ENCODE results near the gene INPP5A.
A peak's percentile ranks its signal among the peaks of the same experiment; 100 is the strongest.

Gene INPP5A

DNA sequence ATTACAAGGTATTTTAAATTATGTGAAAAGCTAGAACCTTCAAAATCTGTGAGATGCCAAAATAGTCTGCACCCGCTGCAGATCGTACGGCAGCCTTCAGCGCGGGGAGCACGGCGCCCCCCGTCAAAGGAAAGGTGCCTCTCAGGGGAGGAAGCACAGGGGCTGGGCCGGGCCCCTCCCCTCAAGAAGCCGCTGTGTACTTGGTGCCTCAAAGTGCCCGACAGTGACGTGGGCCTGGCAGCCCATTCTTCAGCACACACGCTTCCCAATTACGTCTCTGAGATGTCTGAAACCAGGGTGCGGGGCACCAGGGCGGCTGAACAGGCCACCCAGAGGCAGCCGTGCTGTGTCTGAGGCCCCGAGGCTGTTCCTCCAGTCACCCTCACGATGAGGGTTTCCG is 116.1 kb downstream of the INPP5A start:
- no peak overlapping the region for H4K8ac ChIP-seq (ENCODE audit: low read depth, low read length)
- H3K79me1 ChIP-seq (ENCODE audit: low read length): no peaks in the 10 kb centered on the region
- no peak overlapping the region for H3K9ac ChIP-seq (ENCODE audit: low read length)
- H3K79me2 ChIP-seq (ENCODE audit: control insufficient read depth, insufficient read depth, low read length): no peaks in the 10 kb centered on the region
- no peak overlapping the region for H3K4me2 ChIP-seq (ENCODE audit: low read length)
- H3K4me1 ChIP-seq (ENCODE audit: control insufficient read depth, low read depth, low read length): no peaks in the 10 kb centered on the region
- no peak overlapping the region for H2BK120ac ChIP-seq (ENCODE audit: low read depth, low read length)
- H3K4me3 ChIP-seq (ENCODE audit: low read length): no peak overlapping the region
- no peak overlapping the region for H2AK5ac ChIP-seq (ENCODE audit: low read length)
- H3K23ac ChIP-seq (ENCODE audit: low read length): no peak overlapping the region
- no peak overlapping the region for H4K5ac ChIP-seq (ENCODE audit: low read length)
- H3K27ac ChIP-seq (ENCODE audit: low read depth, low read length): no peak overlapping the region
- no peaks in the 10 kb centered on the region for H3K27me3 ChIP-seq (ENCODE audit: insufficient read depth, low read length, poor library complexity)
- no peak for DNase-seq
- H3K18ac ChIP-seq (ENCODE audit: low read length): no peak overlapping the region
- H3K4ac ChIP-seq (ENCODE audit: low read depth, low read length): no peak overlapping the region
- no peak overlapping the region for H3K56ac ChIP-seq (ENCODE audit: low read length)
- H2BK5ac ChIP-seq (ENCODE audit: low read length): no peak overlapping the region
- no CpG with 5 or more reads among the region's 20 CpGs for WGBS (ENCODE audit: extremely low coverage, insufficient coverage, low lambda C conversion rate)
- H2BK15ac ChIP-seq (replicated peaks; ENCODE audit: low read depth): no peak overlapping the region
- no peaks in the 10 kb centered on the region for H3K36me3 ChIP-seq (ENCODE audit: control insufficient read depth, insufficient read depth, low read length)

DNA sequence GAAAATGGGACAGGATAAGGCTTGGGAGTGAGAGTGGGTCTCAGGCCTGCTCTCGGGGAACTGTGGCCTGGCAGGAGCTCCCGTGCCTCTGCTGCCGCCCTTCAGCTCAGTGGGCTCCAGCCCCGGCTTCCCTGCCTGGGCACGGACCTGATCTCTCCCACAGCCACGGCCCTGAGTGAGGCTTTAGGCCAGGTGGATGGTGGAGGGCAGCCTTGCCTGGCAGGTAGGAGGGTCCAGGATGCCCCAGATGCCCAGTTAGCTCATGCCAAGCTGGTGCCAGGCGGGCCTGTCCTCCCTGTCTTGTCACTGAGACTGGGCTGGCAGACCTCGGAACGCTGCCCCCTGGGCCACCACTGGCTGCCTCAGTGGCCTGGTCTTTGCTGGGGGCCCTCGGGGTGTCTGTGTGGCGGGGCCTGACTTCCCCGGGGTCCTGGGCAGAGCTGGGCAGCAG is 116.6 kb downstream of the INPP5A start:
- Histone ChIP-seq H3K4ac (ENCODE audit: low read depth, low read length) (no peak overlapping the region), H3K4me3 (ENCODE audit: low read length) (no peak overlapping the region), H3K27me3 (ENCODE audit: insufficient read depth, low read length, poor library complexity) (no peaks in the 10 kb centered on the region), H3K56ac (ENCODE audit: low read length) (no peak overlapping the region), H3K79me1 (ENCODE audit: low read length) (no peaks in the 10 kb centered on the region), H4K8ac (ENCODE audit: low read depth, low read length) (no peak overlapping the region), H3K23ac (ENCODE audit: low read length) (no peak overlapping the region), H3K36me3 (ENCODE audit: control insufficient read depth, insufficient read depth, low read length) (no peaks in the 10 kb centered on the region), H3K9ac (ENCODE audit: low read length) (no peak overlapping the region), H2AK5ac (ENCODE audit: low read length) (no peak overlapping the region), H4K5ac (ENCODE audit: low read length) (no peak overlapping the region), H3K79me2 (ENCODE audit: control insufficient read depth, insufficient read depth, low read length) (no peaks in the 10 kb centered on the region), H2BK5ac (ENCODE audit: low read length) (no peak overlapping the region), H2BK15ac (replicated peaks; ENCODE audit: low read depth) (no peak overlapping the region), H3K27ac (ENCODE audit: low read depth, low read length) (no peak overlapping the region), H3K4me1 (ENCODE audit: control insufficient read depth, low read depth, low read length) (no peaks in the 10 kb centered on the region), H2BK120ac (ENCODE audit: low read depth, low read length) (no peak overlapping the region), H3K18ac (ENCODE audit: low read length) (no peak overlapping the region), H3K4me2 (ENCODE audit: low read length) (no peak overlapping the region)
- WGBS (ENCODE audit: extremely low coverage, insufficient coverage, low lambda C conversion rate): no CpG with 5 or more reads among the region's 12 CpGs
- DNase-seq: no peak

DNA sequence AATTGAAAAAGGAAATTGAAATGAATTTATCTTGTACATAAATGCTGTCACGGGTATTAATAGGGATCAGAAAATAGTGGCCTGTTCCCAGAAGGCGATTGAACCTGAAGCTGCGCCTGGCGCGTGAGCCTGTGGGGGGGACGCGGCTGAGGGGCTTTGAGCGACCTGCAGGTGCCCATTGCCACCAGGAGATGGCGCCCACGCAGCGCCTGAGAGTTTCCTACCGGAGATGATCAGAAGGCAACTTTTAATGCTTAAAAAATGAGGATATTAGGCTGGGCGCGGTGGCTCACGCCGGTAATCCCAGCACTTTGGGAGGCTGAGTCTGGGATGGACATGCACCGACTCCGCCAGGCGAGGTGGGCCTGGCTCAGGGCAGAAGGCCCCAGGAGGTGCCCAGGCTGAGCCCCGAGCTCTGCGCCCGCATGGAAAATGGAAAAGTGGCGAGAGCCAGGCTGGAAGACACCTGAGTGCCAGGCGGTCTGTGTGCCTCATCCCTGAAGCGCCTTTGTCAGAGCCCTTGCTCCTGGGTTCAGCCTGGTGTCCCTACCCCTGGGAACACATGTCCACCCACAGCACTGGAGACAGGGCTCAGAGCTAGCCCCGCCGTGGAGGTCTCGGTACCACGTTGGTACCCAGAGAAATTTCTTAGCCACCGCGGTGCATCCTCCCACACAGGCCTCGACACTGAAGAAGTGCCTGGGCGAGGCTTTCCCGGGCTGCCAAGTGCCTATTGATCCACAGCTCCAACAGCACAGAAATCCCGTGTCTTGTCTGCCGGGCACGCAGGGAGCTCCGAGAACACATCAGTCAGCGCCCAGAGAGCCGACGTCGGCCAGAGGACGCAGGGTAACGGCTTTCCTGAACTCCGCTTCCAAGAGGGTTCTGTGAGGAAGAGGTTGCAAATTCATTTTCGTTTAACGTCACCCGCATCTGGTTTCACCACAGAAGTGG is 117.4 kb downstream of the INPP5A start:
- H2BK5ac ChIP-seq (ENCODE audit: low read length): no peak overlapping the region
- H3K79me2 ChIP-seq (ENCODE audit: control insufficient read depth, insufficient read depth, low read length): no peaks in the 10 kb centered on the region
- no peak overlapping the region for H3K4me3 ChIP-seq (ENCODE audit: low read length)
- H3K36me3 ChIP-seq (ENCODE audit: control insufficient read depth, insufficient read depth, low read length): no peaks in the 10 kb centered on the region
- no peak overlapping the region for H3K4me2 ChIP-seq (ENCODE audit: low read length)
- H2BK120ac ChIP-seq (ENCODE audit: low read depth, low read length): no peak overlapping the region
- H2BK15ac ChIP-seq (replicated peaks; ENCODE audit: low read depth): no peak overlapping the region
- no peak overlapping the region for H4K8ac ChIP-seq (ENCODE audit: low read depth, low read length)
- no peak overlapping the region for H3K4ac ChIP-seq (ENCODE audit: low read depth, low read length)
- no peak overlapping the region for H4K5ac ChIP-seq (ENCODE audit: low read length)
- no peak overlapping the region for H3K9ac ChIP-seq (ENCODE audit: low read length)
- no peaks in the 10 kb centered on the region for H3K27me3 ChIP-seq (ENCODE audit: insufficient read depth, low read length, poor library complexity)
- H3K27ac ChIP-seq (ENCODE audit: low read depth, low read length): no peak overlapping the region
- no peaks in the 10 kb centered on the region for H3K4me1 ChIP-seq (ENCODE audit: control insufficient read depth, low read depth, low read length)
- H3K79me1 ChIP-seq (ENCODE audit: low read length): no peaks in the 10 kb centered on the region
- DNase-seq: peak; percentile 62
- no peak overlapping the region for H3K18ac ChIP-seq (ENCODE audit: low read length)
- H3K23ac ChIP-seq (ENCODE audit: low read length): no peak overlapping the region
- H3K56ac ChIP-seq (ENCODE audit: low read length): no peak overlapping the region
- no CpG with 5 or more reads among the region's 48 CpGs for WGBS (ENCODE audit: extremely low coverage, insufficient coverage, low lambda C conversion rate)
- no peak overlapping the region for H2AK5ac ChIP-seq (ENCODE audit: low read length)

GRCh38 chr10:132655735-132656134 is 118.1 kb downstream of the INPP5A start:
- Histone ChIP-seq H3K4me1 (ENCODE audit: control insufficient read depth, low read depth, low read length) (no peaks in the 10 kb centered on the region), H3K9ac (ENCODE audit: low read length) (no peak overlapping the region), H2BK5ac (ENCODE audit: low read length) (no peak overlapping the region), H4K8ac (ENCODE audit: low read depth, low read length) (no peak overlapping the region), H3K79me2 (ENCODE audit: control insufficient read depth, insufficient read depth, low read length) (no peaks in the 10 kb centered on the region), H4K5ac (ENCODE audit: low read length) (no peak overlapping the region), H3K4ac (ENCODE audit: low read depth, low read length) (no peak overlapping the region), H3K23ac (ENCODE audit: low read length) (no peak overlapping the region), H2BK120ac (ENCODE audit: low read depth, low read length) (no peak overlapping the region), H3K79me1 (ENCODE audit: low read length) (no peaks in the 10 kb centered on the region), H3K56ac (ENCODE audit: low read length) (no peak overlapping the region), H3K27ac (ENCODE audit: low read depth, low read length) (no peak overlapping the region), H3K18ac (ENCODE audit: low read length) (no peak overlapping the region), H3K4me3 (ENCODE audit: low read length) (no peak overlapping the region), H2AK5ac (ENCODE audit: low read length) (no peak overlapping the region), H3K36me3 (ENCODE audit: control insufficient read depth, insufficient read depth, low read length) (no peaks in the 10 kb centered on the region), H3K4me2 (ENCODE audit: low read length) (no peak overlapping the region), H3K27me3 (ENCODE audit: insufficient read depth, low read length, poor library complexity) (no peaks in the 10 kb centered on the region), H2BK15ac (replicated peaks; ENCODE audit: low read depth) (no peak overlapping the region)
- WGBS (ENCODE audit: extremely low coverage, insufficient coverage, low lambda C conversion rate): no CpG with 5 or more reads among the region's 8 CpGs
- no peak for DNase-seq

- H4K5ac ChIP-seq (ENCODE audit: low read length): no peak overlapping the region
- no CpG with 5 or more reads among the region's 18 CpGs for WGBS (ENCODE audit: extremely low coverage, insufficient coverage, low lambda C conversion rate)
- H3K23ac ChIP-seq (ENCODE audit: low read length): no peak overlapping the region
- no peaks in the 10 kb centered on the region for H3K27me3 ChIP-seq (ENCODE audit: insufficient read depth, low read length, poor library complexity)
- no peak overlapping the region for H2AK5ac ChIP-seq (ENCODE audit: low read length)
- no peaks in the 10 kb centered on the region for H3K79me2 ChIP-seq (ENCODE audit: control insufficient read depth, insufficient read depth, low read length)
- H3K4me1 ChIP-seq (ENCODE audit: control insufficient read depth, low read depth, low read length): no peaks in the 10 kb centered on the region
- H3K9ac ChIP-seq (ENCODE audit: low read length): no peak overlapping the region
- H3K18ac ChIP-seq (ENCODE audit: low read length): no peak overlapping the region
- no peaks in the 10 kb centered on the region for H3K79me1 ChIP-seq (ENCODE audit: low read length)
- H2BK120ac ChIP-seq (ENCODE audit: low read depth, low read length): no peak overlapping the region
- no peak overlapping the region for H3K4me2 ChIP-seq (ENCODE audit: low read length)
- H2BK5ac ChIP-seq (ENCODE audit: low read length): no peak overlapping the region
- H3K4me3 ChIP-seq (ENCODE audit: low read length): no peak overlapping the region
- DNase-seq: no peak
- H3K36me3 ChIP-seq (ENCODE audit: control insufficient read depth, insufficient read depth, low read length): no peaks in the 10 kb centered on the region
- H3K4ac ChIP-seq (ENCODE audit: low read depth, low read length): no peak overlapping the region
- no peak overlapping the region for H2BK15ac ChIP-seq (replicated peaks; ENCODE audit: low read depth)
- H3K27ac ChIP-seq (ENCODE audit: low read depth, low read length): no peak overlapping the region
- no peak overlapping the region for H4K8ac ChIP-seq (ENCODE audit: low read depth, low read length)
- no peak overlapping the region for H3K56ac ChIP-seq (ENCODE audit: low read length)
These were observed 118.9 kb downstream of the INPP5A start for GRCh38 chr10:132656283-132657126.

All from mesendoderm (in vitro differentiated cells).